GM20000 (cell line): Measurements from ENCODE around the gene SRSF11.
"Not testable (repeated sequence)": the region's sequence is repeated elsewhere in the genome, so short reads cannot be mapped to it uniquely, and the experiment has no call there.

Source experiments
- DNase-seq: peaks from one replicate; pipeline ENCODE4 v3.0.0; 2012; ENCODE audit warnings: low spot score
- TF ChIP-seq, protein P1 (sequence below): IDR thresholded peaks from 2 replicates; pipeline ENCODE4 v1.5.1; 2012; ENCODE audit warnings: mild to moderate bottlenecking, control low read depth; ENCODE audit errors: extremely low read depth, missing control alignments

SRSF11 gene

DNA sequence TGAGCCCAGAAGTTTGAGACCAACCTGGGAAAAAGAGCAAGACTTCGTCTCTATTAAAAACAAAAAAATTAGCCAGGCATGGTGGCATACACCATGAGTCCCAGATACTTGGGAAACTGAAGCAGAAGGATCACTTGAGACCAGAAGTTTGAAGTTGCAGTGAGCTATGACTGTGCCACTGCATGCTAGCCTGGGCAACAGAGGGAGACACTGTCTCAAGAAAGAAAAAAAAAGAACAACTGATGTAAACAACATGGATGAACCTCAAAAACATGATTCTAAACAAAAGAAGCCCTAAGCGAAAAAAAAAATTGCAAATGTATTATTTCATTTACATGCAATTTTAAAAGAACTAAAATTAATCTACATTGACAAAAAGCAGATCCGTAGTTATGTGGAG, 24.8 kb upstream of the SRSF11 start:
- TF ChIP-seq, protein P1, sequence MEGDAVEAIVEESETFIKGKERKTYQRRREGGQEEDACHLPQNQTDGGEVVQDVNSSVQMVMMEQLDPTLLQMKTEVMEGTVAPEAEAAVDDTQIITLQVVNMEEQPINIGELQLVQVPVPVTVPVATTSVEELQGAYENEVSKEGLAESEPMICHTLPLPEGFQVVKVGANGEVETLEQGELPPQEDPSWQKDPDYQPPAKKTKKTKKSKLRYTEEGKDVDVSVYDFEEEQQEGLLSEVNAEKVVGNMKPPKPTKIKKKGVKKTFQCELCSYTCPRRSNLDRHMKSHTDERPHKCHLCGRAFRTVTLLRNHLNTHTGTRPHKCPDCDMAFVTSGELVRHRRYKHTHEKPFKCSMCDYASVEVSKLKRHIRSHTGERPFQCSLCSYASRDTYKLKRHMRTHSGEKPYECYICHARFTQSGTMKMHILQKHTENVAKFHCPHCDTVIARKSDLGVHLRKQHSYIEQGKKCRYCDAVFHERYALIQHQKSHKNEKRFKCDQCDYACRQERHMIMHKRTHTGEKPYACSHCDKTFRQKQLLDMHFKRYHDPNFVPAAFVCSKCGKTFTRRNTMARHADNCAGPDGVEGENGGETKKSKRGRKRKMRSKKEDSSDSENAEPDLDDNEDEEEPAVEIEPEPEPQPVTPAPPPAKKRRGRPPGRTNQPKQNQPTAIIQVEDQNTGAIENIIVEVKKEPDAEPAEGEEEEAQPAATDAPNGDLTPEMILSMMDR = no peak
- DNase-seq = no peak

DNA sequence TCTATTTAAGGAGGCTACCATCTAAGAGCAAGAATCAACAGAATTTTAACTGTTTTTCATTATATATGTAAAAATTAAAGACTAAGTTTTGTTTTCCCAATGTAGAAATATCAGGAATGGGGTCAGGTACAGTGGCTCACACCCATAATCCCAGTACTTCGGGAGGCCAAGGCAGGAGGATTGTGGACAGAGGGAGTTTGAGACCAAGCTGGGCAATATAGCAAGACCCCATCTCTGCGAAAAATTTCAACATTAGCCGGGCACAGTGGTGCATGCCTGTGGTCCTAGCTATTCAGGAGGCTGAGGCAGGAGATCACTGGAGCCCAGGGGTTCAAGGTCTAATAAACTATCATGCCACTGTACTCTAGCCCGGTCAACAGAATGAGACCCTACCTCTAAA, 21.1 kb upstream of the SRSF11 start:
- DNase-seq = no peak
- TF ChIP-seq, protein P1 = no peak

DNA sequence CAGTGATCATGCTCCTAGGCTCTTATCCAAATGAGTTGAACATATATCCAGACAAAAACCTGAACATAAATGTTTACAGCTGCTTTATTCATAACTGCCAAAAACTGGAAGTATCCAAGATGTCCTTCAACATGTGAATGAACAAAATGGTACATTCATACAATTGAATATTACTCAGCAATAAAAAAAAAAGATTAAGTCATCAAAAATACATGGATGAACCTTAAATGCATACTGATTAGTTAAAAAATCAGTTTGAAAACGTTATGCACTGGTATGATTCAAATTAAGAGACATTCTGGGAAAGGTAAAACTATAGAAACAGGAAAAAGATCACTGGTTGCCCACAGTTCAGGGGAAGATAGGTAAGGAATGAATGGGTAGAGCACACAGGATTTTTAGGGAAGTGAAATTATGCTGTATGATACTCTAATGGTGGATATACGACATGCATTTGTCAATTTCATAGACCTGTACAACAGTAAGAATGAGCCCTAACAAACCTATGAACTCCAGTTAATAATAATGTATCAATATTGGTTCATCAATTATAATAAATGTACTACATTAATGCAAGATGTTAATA, 18.9 kb upstream of the SRSF11 start:
- TF ChIP-seq, protein P1 = no peak
- no peak for DNase-seq

- TF ChIP-seq, protein P1 = no peak
- DNase-seq = no peak
Observed at GRCh38 chr1:70204139-70204538, 17.0 kb upstream of the SRSF11 start.

GRCh38 chr1:70204600-70204999, 16.6 kb upstream of the SRSF11 start:
- TF ChIP-seq, protein P1 = no peak
- no peak for DNase-seq

- TF ChIP-seq, protein P1 = no peak
- no peak for DNase-seq
Observed at GRCh38 chr1:70205071-70205433, 16.1 kb upstream of the SRSF11 start.

DNA sequence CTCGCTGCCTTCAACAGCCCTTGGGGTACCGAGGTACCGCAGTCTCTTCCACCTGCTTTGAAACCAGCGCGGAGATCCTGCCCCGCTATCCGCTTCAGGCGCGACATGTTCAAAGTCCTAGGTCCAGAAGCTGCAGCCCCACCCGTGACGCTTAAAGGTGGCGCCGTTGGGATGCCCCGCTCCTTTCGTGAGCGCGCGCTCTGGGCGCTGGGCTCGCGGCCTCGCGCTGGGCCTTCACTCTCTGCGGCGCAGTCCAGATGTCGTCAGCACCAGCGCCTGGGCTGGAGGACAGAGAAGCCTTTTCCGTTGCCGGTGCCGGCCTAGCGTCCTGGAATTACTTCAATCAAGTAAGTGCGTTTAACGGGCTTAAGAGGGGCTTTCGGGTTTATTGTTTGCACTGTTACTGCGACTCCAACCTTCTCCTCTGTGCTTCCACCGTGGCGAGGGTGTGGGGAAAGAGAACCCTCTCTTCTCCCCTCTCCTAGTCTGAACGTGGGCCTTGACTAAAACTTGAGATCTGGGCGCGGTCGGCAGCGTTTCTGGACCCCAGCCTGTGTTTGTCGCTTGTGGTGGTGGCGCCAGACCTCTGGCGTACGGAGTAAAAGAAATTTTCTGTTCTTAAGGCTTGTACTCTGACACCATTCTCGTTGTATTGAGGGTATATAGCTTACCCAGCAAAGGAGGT, 15.6 kb upstream of the SRSF11 start, which contains the start of gene LRRC40:
LRRC40 (minus strand) TSS at position 146 of the 685 bp plus-strand sequence; CDS start at position 107, 39 bp downstream.
- TF ChIP-seq, protein P1 = no peak
- peak; percentile 90 for DNase-seq

- DNase-seq = not testable (repeated sequence)
Observed at GRCh38 chr1:70206833-70207232, 14.3 kb upstream of the SRSF11 start.
